ENCODE measurements around the gene POLR1D.

POLR1D gene

GRCh38 chr13:27665333-27665732 is 43.6 kb downstream of the POLR1D start:
- TF ChIP-seq CTCF (conservative IDR thresholded peaks at IDR 0.05; ENCODE audit: control insufficient read depth, insufficient read depth, low read depth, low read length) = peak; percentile 24
- DNase-seq (ENCODE audit: low read depth) = no peak
- H3K4me3 ChIP-seq (ENCODE audit: control insufficient read depth, low read depth, low read length) = no peak overlapping the region

- H3K4me3 ChIP-seq (ENCODE audit: control insufficient read depth, low read depth, low read length) = no peak overlapping the region
- no peak for TF ChIP-seq CTCF (conservative IDR thresholded peaks at IDR 0.05; ENCODE audit: control insufficient read depth, insufficient read depth, low read depth, low read length)
- DNase-seq (ENCODE audit: low read depth) = no peak
These were observed 44.1 kb downstream of the POLR1D start for GRCh38 chr13:27665761-27666160.

- no peak for DNase-seq (ENCODE audit: low read depth)
- no peak overlapping the region for H3K4me3 ChIP-seq (ENCODE audit: control insufficient read depth, low read depth, low read length)
- no peak for TF ChIP-seq CTCF (conservative IDR thresholded peaks at IDR 0.05; ENCODE audit: control insufficient read depth, insufficient read depth, low read depth, low read length)
These were observed 45.3 kb downstream of the POLR1D start for GRCh38 chr13:27666951-27667350.

- no peak for TF ChIP-seq CTCF (conservative IDR thresholded peaks at IDR 0.05; ENCODE audit: control insufficient read depth, insufficient read depth, low read depth, low read length)
- no peak overlapping the region for H3K4me3 ChIP-seq (ENCODE audit: control insufficient read depth, low read depth, low read length)
- DNase-seq (ENCODE audit: low read depth) = no peak
These were observed 46.3 kb downstream of the POLR1D start for GRCh38 chr13:27667946-27668345.

- no peak for TF ChIP-seq CTCF (conservative IDR thresholded peaks at IDR 0.05; ENCODE audit: control insufficient read depth, insufficient read depth, low read depth, low read length)
- no peak overlapping the region for H3K4me3 ChIP-seq (ENCODE audit: control insufficient read depth, low read depth, low read length)
- DNase-seq (ENCODE audit: low read depth) = no peak
These were observed 49.2 kb downstream of the POLR1D start for GRCh38 chr13:27670861-27671260.

- no peak for TF ChIP-seq CTCF (conservative IDR thresholded peaks at IDR 0.05; ENCODE audit: control insufficient read depth, insufficient read depth, low read depth, low read length)
- no peak for DNase-seq (ENCODE audit: low read depth)
- H3K4me3 ChIP-seq (ENCODE audit: control insufficient read depth, low read depth, low read length) = no peak overlapping the region
These were observed 50.3 kb downstream of the POLR1D start for GRCh38 chr13:27672025-27672424.

All from fibroblast of mammary gland (primary cell).